Keratinocyte (primary cell): ENCODE measurements around the gene IGF2BP2.

Experiments
- EZH2 ChIP-seq: IDR thresholded peaks from one replicate; pipeline ENCODE4 v1.6.1; 2012; ENCODE audit warnings: inconsistent platforms, mild to moderate bottlenecking, low read length, moderate library complexity
- TF ChIP-seq, protein P1 (sequence below), 3 experiments: IDR thresholded peaks in 1 of 3; conservative IDR thresholded peaks in 1 of 3; optimal IDR thresholded peaks in 1 of 3; 2 replicates in 2 of 3; 3 replicates in 1 of 3; pipeline versions ENCODE3 to v1.5.1; 2011; ENCODE audit warnings: low read length in 3 of 3, mild to moderate bottlenecking in 3 of 3, moderate library complexity in 2 of 3, control low read depth in 1 of 3, inconsistent platforms in 1 of 3; ENCODE audit not compliant: insufficient read depth in 2 of 3; ENCODE audit errors: extremely low read depth in 1 of 3

GRCh38 chr3:185717121-185717520 is 107.7 kb downstream of the IGF2BP2 start:
- TF ChIP-seq, protein P1, sequence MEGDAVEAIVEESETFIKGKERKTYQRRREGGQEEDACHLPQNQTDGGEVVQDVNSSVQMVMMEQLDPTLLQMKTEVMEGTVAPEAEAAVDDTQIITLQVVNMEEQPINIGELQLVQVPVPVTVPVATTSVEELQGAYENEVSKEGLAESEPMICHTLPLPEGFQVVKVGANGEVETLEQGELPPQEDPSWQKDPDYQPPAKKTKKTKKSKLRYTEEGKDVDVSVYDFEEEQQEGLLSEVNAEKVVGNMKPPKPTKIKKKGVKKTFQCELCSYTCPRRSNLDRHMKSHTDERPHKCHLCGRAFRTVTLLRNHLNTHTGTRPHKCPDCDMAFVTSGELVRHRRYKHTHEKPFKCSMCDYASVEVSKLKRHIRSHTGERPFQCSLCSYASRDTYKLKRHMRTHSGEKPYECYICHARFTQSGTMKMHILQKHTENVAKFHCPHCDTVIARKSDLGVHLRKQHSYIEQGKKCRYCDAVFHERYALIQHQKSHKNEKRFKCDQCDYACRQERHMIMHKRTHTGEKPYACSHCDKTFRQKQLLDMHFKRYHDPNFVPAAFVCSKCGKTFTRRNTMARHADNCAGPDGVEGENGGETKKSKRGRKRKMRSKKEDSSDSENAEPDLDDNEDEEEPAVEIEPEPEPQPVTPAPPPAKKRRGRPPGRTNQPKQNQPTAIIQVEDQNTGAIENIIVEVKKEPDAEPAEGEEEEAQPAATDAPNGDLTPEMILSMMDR (optimal IDR thresholded peaks at IDR 0.05 in 1 of 3, IDR thresholded peaks at IDR 0.05 in 1 of 3, conservative IDR thresholded peaks at IDR 0.05 in 1 of 3; ENCODE audit: extremely low read depth in 1 of 3, insufficient read depth in 2 of 3, low read length in 3 of 3), result no peak
- TF ChIP-seq EZH2, result no peak
